GM12892 (cell line): ENCODE data around the gene MFSD6.

Source experiments
- POLR2AphosphoS5 ChIP-seq: IDR thresholded peaks from 2 replicates; pipeline ENCODE4 v1.6.1; 2011; ENCODE audit warnings: low read depth, low read length, control low read depth
- TAF1 ChIP-seq: IDR thresholded peaks from 2 replicates; pipeline ENCODE4 v1.6.1; 2011; ENCODE audit warnings: low read depth, mild to moderate bottlenecking, control low read depth, low read length, borderline replicate concordance

- no peak for TF ChIP-seq TAF1
- TF ChIP-seq POLR2AphosphoS5, result no peak
These were observed 91.9 kb downstream of the MFSD6 start for GRCh38 chr2:190500054-190500502.
